Left cardiac atrium (tissue), 4 donors: Measurements from ENCODE around the gene CDK5. TPM values are rescaled to one million over a fixed set of nuclear protein-coding genes. Genes with fewer than 3 reads are reported as not detected.

Source experiments
- ATAC-seq, 2 donors: fragments of 200-7000 bp; cut with Tn5 transposase; one replicate each; pipeline ENCODE4 v1.9.1; 2020; ENCODE audit warnings: mild to moderate bottlenecking in 2 of 2, moderate library complexity in 2 of 2
- DNase-seq: peaks from one replicate; pipeline ENCODE4 v3.0.0-alpha.2; 2020
- intact Hi-C, 2 donors: fragments of 100-400 bp; cut with DNase I; formaldehyde crosslinking; loops; one replicate each; pipeline versions ENCODE4 v1.14.1 to v1.15.1; 2022 to 2023
- total RNA-seq, 2 donors: library from RNA; stranded (reverse); fragmentation: NEBNext Ultra II Directional; extraction: Animal tissue kit (Norgen Biotek cat#: 25700); gene quantifications; one replicate each; pipeline ENCODE4 v1.2.1, GENCODE V29; 2021
- donor health status: DM: no; HTN: yes; CAD: no.
- donor health status: DM: no; HTN: yes; CAD: no; lungs with severe emphysema.
- donor health status: DM: yes; HTN: yes; CAD: no.
- donor health status: Dilated cardiomyopathy.

Gene CDK5
- total RNA-seq, 2 donors from 2014 or later: 5.1 to 7.8 TPM

GRCh38 chr7:151061213-151062110 lies 3.8 kb upstream of the CDK5 start:
- intact Hi-C loops: loop anchor here in 1 of 2 donors (2.0 kb wide), 1 partner anchor 23 kb away; no protein-coding TSS in a partner anchor
- ATAC-seq: no peak

GRCh38 chr7:151060416-151061212 lies 2.9 kb upstream of the CDK5 start:
- intact Hi-C loops: loop anchor here in 1 of 2 donors (2.0 kb wide), 1 partner anchor 24 kb away; no protein-coding TSS in a partner anchor
- DNase-seq: no peak
- no peak for ATAC-seq

More at GRCh38 chr7:151061213-151062110, 3.8 kb upstream of the CDK5 start:
- DNase-seq: no peak

GRCh38 chr7:151060113-151060415 lies 2.4 kb upstream of the CDK5 start:
- DNase-seq: no peak
- intact Hi-C loops: loop anchor here in 1 of 2 donors (2.0 kb wide), 1 partner anchor 25 kb away; no protein-coding TSS in a partner anchor
- no peak for ATAC-seq

- DNase-seq: peak; percentile 84
- intact Hi-C loops: loop anchor here in 1 of 2 donors (2.0 to 10.0 kb wide), 3 partner anchors 25 to 165 kb away; partner anchors contain the start of genes ABCB8 and ABCF2
- ATAC-seq: peak; percentile 65 to 74
Observed at GRCh38 chr7:151059367-151060112, 1.8 kb upstream of the CDK5 start, which contains the start of gene SLC4A2. SLC4A2 (plus strand) TSS chr7:151059589; CDS start chr7:151061988, 2,399 bp downstream.

GRCh38 chr7:151058781-151059366 lies 1.2 kb upstream of the CDK5 start:
- no peak for ATAC-seq
- intact Hi-C loops: loop anchor here in 1 of 2 donors (2.0 to 10.0 kb wide), 2 partner anchors 30 to 166 kb away; partner anchors contain the start of genes ABCB8 and ABCF2
- no peak for DNase-seq

GRCh38 chr7:151057989-151058780 lies 488 bp upstream of the CDK5 start:
- intact Hi-C loops: loop anchor here in 1 of 2 donors (2.0 to 10.0 kb wide), 2 partner anchors 29 to 167 kb away; partner anchors contain the start of genes ABCB8 and ABCF2
- peak; percentile 99 for DNase-seq
- ATAC-seq: peak; percentile 89 to 90

- DNase-seq: no peak
- no peak for ATAC-seq
- intact Hi-C loops: loop anchor here in 1 of 2 donors (10.0 kb wide), 1 partner anchor 168 kb away; the partner anchor contains the start of gene ABCF2
Observed at GRCh38 chr7:151056666-151057505, 811 bp downstream of the CDK5 start.

GRCh38 chr7:151056283-151056665 lies 1.4 kb downstream of the CDK5 start:
- DNase-seq: no peak
- intact Hi-C loops: loop anchor here in 1 of 2 donors (10.0 kb wide), 1 partner anchor 169 kb away; the partner anchor contains the start of gene ABCF2
- no peak for ATAC-seq

GRCh38 chr7:151053751-151054150 lies 3.9 kb downstream of the CDK5 start:
- ATAC-seq (no peak), DNase-seq (no peak)
- intact Hi-C loops: loop anchor here in 1 of 2 donors (10.0 kb wide), 1 partner anchor 171 kb away; the partner anchor contains the start of gene ABCF2

- ATAC-seq (no peak), DNase-seq (no peak)
- intact Hi-C loops: loop anchor here in 1 of 2 donors (10.0 kb wide), 1 partner anchor 172 kb away; the partner anchor contains the start of gene ABCF2
Observed at GRCh38 chr7:151053096-151053495, 4.6 kb downstream of the CDK5 start.

GRCh38 chr7:151051108-151051507 lies 6.6 kb downstream of the CDK5 start:
- DNase-seq (peak; percentile 66), ATAC-seq (peak; percentile 54 to 88)
- intact Hi-C loops: loop anchor here in 1 of 2 donors (10.0 kb wide), 1 partner anchor 174 kb away; the partner anchor contains the start of gene ABCF2

- intact Hi-C loops: no loop called here
- DNase-seq (no peak), ATAC-seq (no peak)
Observed at GRCh38 chr7:151048911-151049463, 8.7 kb downstream of the CDK5 start.

GRCh38 chr7:151047976-151048815 lies 9.5 kb downstream of the CDK5 start, which contains the start of gene ASIC3:
ASIC3 (plus strand) TSS chr7:151048531; CDS start chr7:151048886, 355 bp downstream.
- no peak for DNase-seq
- intact Hi-C loops: no loop called here
- ATAC-seq: no peak

- intact Hi-C loops: no loop called here
Observed at GRCh38 chr7:151046603-151047573, 10.8 kb downstream of the CDK5 start.

More at GRCh38 chr7:151046603-151047573, 10.8 kb downstream of the CDK5 start:
- peak in 1 of 2 donors; percentile 4 for ATAC-seq
- peak; percentile 51 for DNase-seq
